IPS DF 6.9 (cell line): Measurements from ENCODE around the gene CTR9.

ENCODE experiments used
- DNase-seq: peaks from one replicate; pipeline ENCODE4 v3.0.0-alpha.2; 2013; ENCODE audit warnings: low read depth, low spot score
- H3K27ac ChIP-seq: one replicate; pipeline ENCODE4 v1.5.1; 2013; ENCODE audit warnings: low read length, control low read depth
- H3K27me3 ChIP-seq: 2 replicates; pipeline ENCODE4 v1.6.1; 2013; ENCODE audit warnings: mild to moderate bottlenecking, low read length; ENCODE audit not compliant: control insufficient read depth, insufficient read depth
- H3K36me3 ChIP-seq: 2 replicates; pipeline ENCODE4 v1.6.1; 2013; ENCODE audit warnings: low read length; ENCODE audit not compliant: control insufficient read depth, insufficient read depth
- H3K4me1 ChIP-seq: 2 replicates; pipeline ENCODE4 v1.6.1; 2013; ENCODE audit warnings: low read length; ENCODE audit not compliant: control insufficient read depth, insufficient read depth
- H3K4me3 ChIP-seq: 2 replicates; pipeline ENCODE4 v1.5.1; 2013; ENCODE audit warnings: mild to moderate bottlenecking, low read length
- H3K9me3 ChIP-seq: 2 replicates; pipeline ENCODE4 v1.6.1; 2013; ENCODE audit warnings: low read length, inconsistent platforms; ENCODE audit not compliant: control insufficient read depth, insufficient read depth
- WGBS: extraction: QIAGEN DNeasy Blood & Tissue Kit; methylation state at CpG from one replicate; pipeline ENCODE4 v1.1.7; 2013; ENCODE audit warnings: mixed read lengths, missing lambda C conversion rate; ENCODE audit not compliant: insufficient read length, insufficient coverage; 5-methylcytosine and 5-hydroxymethylcytosine counted together

Gene CTR9

GRCh38 chr11:10743354-10744000 lies 7.6 kb upstream of the CTR9 start:
- no peaks in the 10 kb centered on the region for H3K27me3 ChIP-seq
- DNase-seq = no peak
- no peaks in the 10 kb centered on the region for H3K4me1 ChIP-seq
- H3K27ac ChIP-seq = no peak overlapping the region
- WGBS = no CpG with 5 or more reads among the region's 13 CpGs
- H3K36me3 ChIP-seq = no peaks in the 10 kb centered on the region
- no peak overlapping the region for H3K4me3 ChIP-seq
- H3K9me3 ChIP-seq = no peaks in the 10 kb centered on the region; the same call in 1 of the 2 replicates

GRCh38 chr11:10744206-10744605 lies 6.8 kb upstream of the CTR9 start:
- H3K27ac ChIP-seq = no peak overlapping the region
- H3K4me3 ChIP-seq = no peak overlapping the region
- H3K36me3 ChIP-seq = no peaks in the 10 kb centered on the region
- no peak for DNase-seq
- no peaks in the 10 kb centered on the region; the same call in 1 of the 2 replicates for H3K9me3 ChIP-seq
- WGBS = no CpG with 5 or more reads among the region's 3 CpGs
- no peaks in the 10 kb centered on the region for H3K27me3 ChIP-seq
- no peaks in the 10 kb centered on the region for H3K4me1 ChIP-seq

GRCh38 chr11:10746871-10747270 lies 4.2 kb upstream of the CTR9 start:
- H3K27ac ChIP-seq = no peak overlapping the region
- no peaks in the 10 kb centered on the region for H3K36me3 ChIP-seq
- no peaks in the 10 kb centered on the region for H3K4me1 ChIP-seq
- no peak overlapping the region for H3K4me3 ChIP-seq
- no peak for DNase-seq
- H3K9me3 ChIP-seq = no peaks in the 10 kb centered on the region; the same call in 1 of the 2 replicates
- no peaks in the 10 kb centered on the region for H3K27me3 ChIP-seq
- 100% methylated on average over 1 of the region's 2 CpGs for WGBS

GRCh38 chr11:10747733-10748132 lies 3.3 kb upstream of the CTR9 start:
- no peaks in the 10 kb centered on the region; the same call in 1 of the 2 replicates for H3K9me3 ChIP-seq
- DNase-seq = no peak

GRCh38 chr11:10749476-10749875 lies 1.6 kb upstream of the CTR9 start:
- Histone ChIP-seq H3K4me3 (no peak overlapping the region), H3K27ac (no peak overlapping the region), H3K4me1 (no peaks in the 10 kb centered on the region), H3K9me3 (no peaks in the 10 kb centered on the region; the same call in 1 of the 2 replicates), H3K27me3 (no peaks in the 10 kb centered on the region), H3K36me3 (no peaks in the 10 kb centered on the region)
- no peak for DNase-seq
- no CpG with 5 or more reads among the region's 2 CpGs for WGBS

More at GRCh38 chr11:10747733-10748132, 3.3 kb upstream of the CTR9 start:
- Histone ChIP-seq H3K4me1 (no peaks in the 10 kb centered on the region), H3K27me3 (no peaks in the 10 kb centered on the region), H3K4me3 (no peak overlapping the region), H3K36me3 (no peaks in the 10 kb centered on the region), H3K27ac (no peak overlapping the region)

- no peak for DNase-seq
- H3K27ac ChIP-seq = no peak overlapping the region
Observed at GRCh38 chr11:10751581-10751940, 515 bp downstream of the CTR9 start.

GRCh38 chr11:10752061-10752460 lies 1.0 kb downstream of the CTR9 start:
- H3K27ac ChIP-seq = no peak overlapping the region
- H3K4me1 ChIP-seq = no peaks in the 10 kb centered on the region
- WGBS = no CpG with 5 or more reads among the region's 2 CpGs
- no peaks in the 10 kb centered on the region for H3K36me3 ChIP-seq
- no peaks in the 10 kb centered on the region for H3K27me3 ChIP-seq
- no peak overlapping the region; the same call in 1 of the 2 replicates for H3K4me3 ChIP-seq
- H3K9me3 ChIP-seq = no peaks in the 10 kb centered on the region
- DNase-seq = no peak

More at GRCh38 chr11:10751581-10751940, 515 bp downstream of the CTR9 start:
- WGBS = no CpG with 5 or more reads among the region's 14 CpGs
- Histone ChIP-seq H3K4me3 (peak overlapping the region; percentile 87; the same call in 1 of the 2 replicates), H3K36me3 (no peaks in the 10 kb centered on the region), H3K4me1 (no peaks in the 10 kb centered on the region), H3K9me3 (no peaks in the 10 kb centered on the region), H3K27me3 (no peaks in the 10 kb centered on the region)

- H3K27me3 ChIP-seq = no peaks in the 10 kb centered on the region
- no peak for DNase-seq
- H3K4me3 ChIP-seq = no peak overlapping the region
- H3K9me3 ChIP-seq = no peaks in the 10 kb centered on the region
- H3K4me1 ChIP-seq = no peaks in the 10 kb centered on the region
- peaks cover 3% of the 10 kb centered on the region; the same call in 1 of the 2 replicates for H3K36me3 ChIP-seq
- no CpG with 5 or more reads among the region's 7 CpGs for WGBS
- H3K27ac ChIP-seq = no peak overlapping the region
Observed at GRCh38 chr11:10752486-10752885, 1.4 kb downstream of the CTR9 start.

- 100% methylated on average over 1 of the region's 1 CpG for WGBS
- H3K36me3 ChIP-seq = peaks cover 7% of the 10 kb centered on the region; the same call in 1 of the 2 replicates
Observed at GRCh38 chr11:10758957-10759356, 7.9 kb downstream of the CTR9 start.

GRCh38 chr11:10761085-10761698 lies 10.1 kb downstream of the CTR9 start:
- Histone ChIP-seq H3K27me3 (no peaks in the 10 kb centered on the region), H3K9me3 (no peaks in the 10 kb centered on the region), H3K4me3 (no peak overlapping the region), H3K4me1 (no peaks in the 10 kb centered on the region), H3K36me3 (peaks cover 7% of the 10 kb centered on the region; the same call in 1 of the 2 replicates), H3K27ac (no peak overlapping the region)
- no peak for DNase-seq
- whole genome bisulfite sequencing = no CpG with 5 or more reads among the region's 6 CpGs

More at GRCh38 chr11:10758957-10759356, 7.9 kb downstream of the CTR9 start:
- Histone ChIP-seq H3K27me3 (no peaks in the 10 kb centered on the region), H3K4me1 (no peaks in the 10 kb centered on the region), H3K9me3 (no peaks in the 10 kb centered on the region), H3K27ac (no peak overlapping the region), H3K4me3 (no peak overlapping the region)
- no peak for DNase-seq

GRCh38 chr11:10762185-10762584 lies 11.1 kb downstream of the CTR9 start:
- Histone ChIP-seq H3K27me3 (no peaks in the 10 kb centered on the region), H3K36me3 (peaks cover 6% of the 10 kb centered on the region; the same call in 1 of the 2 replicates), H3K9me3 (no peaks in the 10 kb centered on the region), H3K4me1 (no peaks in the 10 kb centered on the region), H3K4me3 (no peak overlapping the region), H3K27ac (no peak overlapping the region)
- DNase-seq = no peak
